T-helper 22 cell (primary cell): ENCODE results near the gene ZGPAT.
"Not testable (repeated sequence)": the region's sequence is repeated elsewhere in the genome, so short reads cannot be mapped to it uniquely, and the experiment has no call there.

Source experiments
- DNase-seq: peaks from one replicate; pipeline ENCODE4 v3.0.0-alpha.2; 2020; ENCODE audit warnings: low read depth

Gene ZGPAT

GRCh38 chr20:63703471-63703975, 4.3 kb upstream of the ZGPAT start:
- DNase-seq = no peak

GRCh38 chr20:63703976-63704748, 3.7 kb upstream of the ZGPAT start:
- DNase-seq = no peak

- DNase-seq = no peak
Measured at GRCh38 chr20:63704749-63705117, 3.1 kb upstream of the ZGPAT start.

GRCh38 chr20:63705232-63706026, 2.4 kb upstream of the ZGPAT start:
- DNase-seq = no peak

- DNase-seq = no peak
Measured at GRCh38 chr20:63706027-63706695, 1.7 kb upstream of the ZGPAT start.

GRCh38 chr20:63706852-63707557, 834 bp upstream of the ZGPAT start:
- peak; percentile 39 for DNase-seq

- DNase-seq = no peak
Measured at GRCh38 chr20:63708301-63709148, 686 bp downstream of the ZGPAT start.

GRCh38 chr20:63709149-63709527, 1.3 kb downstream of the ZGPAT start:
- DNase-seq = no peak

GRCh38 chr20:63711085-63711645, 3.3 kb downstream of the ZGPAT start:
- no peak for DNase-seq

- no peak for DNase-seq
Measured at GRCh38 chr20:63712191-63712590, 4.4 kb downstream of the ZGPAT start.

- DNase-seq = no peak
Measured at GRCh38 chr20:63714858-63715257, 7.0 kb downstream of the ZGPAT start.

GRCh38 chr20:63718996-63719395, 11.2 kb downstream of the ZGPAT start:
- no peak for DNase-seq

GRCh38 chr20:63722967-63723622, 15.3 kb downstream of the ZGPAT start:
- not testable (repeated sequence) for DNase-seq

GRCh38 chr20:63730189-63730733, 22.4 kb downstream of the ZGPAT start:
- not testable (repeated sequence) for DNase-seq

- no peak for DNase-seq
Measured at GRCh38 chr20:63731410-63731809, 23.6 kb downstream of the ZGPAT start.

GRCh38 chr20:63732118-63733095, 24.6 kb downstream of the ZGPAT start:
- DNase-seq = no peak

- DNase-seq = no peak
Measured at GRCh38 chr20:63733117-63733516, 25.3 kb downstream of the ZGPAT start.

GRCh38 chr20:63733579-63734081, 25.8 kb downstream of the ZGPAT start:
- DNase-seq = no peak
